ENCODE data around the gene PTPRD. TPM values are rescaled to one million over a fixed set of nuclear protein-coding genes. Genes with fewer than 3 reads are reported as not detected.

Gene PTPRD
- total and polyA plus RNA-seq, 2 of the 4 experiments (the other 2 are of a cell fraction) = 0.07 to 0.18 TPM

DNA sequence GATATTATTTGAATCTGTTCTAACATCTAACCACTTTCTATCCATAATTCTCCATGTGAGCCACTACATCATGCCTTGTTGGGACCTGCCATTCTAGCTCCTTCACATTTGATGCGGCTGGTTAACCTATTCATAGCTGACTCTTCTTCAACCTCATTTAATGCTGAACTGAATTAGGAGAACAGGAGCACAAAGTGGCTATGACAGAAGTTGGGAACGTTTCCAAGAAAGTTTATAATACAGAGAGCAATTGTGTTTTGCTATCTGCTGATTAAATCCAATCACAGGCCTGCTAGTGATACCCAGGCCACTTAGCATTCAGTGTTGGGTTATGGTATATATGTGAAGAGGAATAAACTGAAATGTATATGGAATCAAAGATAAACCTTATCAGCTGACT is 440.3 kb downstream of the PTPRD start:
- Histone ChIP-seq H3K27me3 (ENCODE audit: control insufficient read depth, insufficient read depth, low read length) (no peaks in the 10 kb centered on the region), H4K91ac (ENCODE audit: insufficient read depth, low read depth, low read length) (no peak overlapping the region), H2AK9ac (replicated peaks; ENCODE audit: low read depth, low read length, poor library complexity) (no peak overlapping the region), H4K20me1 (ENCODE audit: insufficient read depth, low read length) (no peaks in the 10 kb centered on the region), H2AFZ (replicated peaks; ENCODE audit: low read length, poor library complexity) (no peak overlapping the region), H3K4me3 (ENCODE audit: insufficient read depth, low read depth, low read length) (no peak overlapping the region), H3K4me2 (ENCODE audit: low read depth, low read length) (no peak overlapping the region), H3K9ac (ENCODE audit: low read depth, low read length) (no peak overlapping the region), H3K9me3 (ENCODE audit: control insufficient read depth, insufficient read depth, low read length) (no peaks in the 10 kb centered on the region), H2BK120ac (ENCODE audit: low read depth, low read length) (no peak overlapping the region), H3K79me1 (ENCODE audit: low read depth in 1 of 2, low read length in 2 of 2) (no peaks in the 10 kb centered on the region), H3K4ac (ENCODE audit: low read depth, low read length) (no peak overlapping the region), H2BK20ac (ENCODE audit: low read depth, low read length) (no peak overlapping the region), H3K27ac (ENCODE audit: insufficient read depth, low read length) (no peak overlapping the region), H2BK5ac (ENCODE audit: low read depth, low read length, poor library complexity, severe bottlenecking) (no peak overlapping the region), H4K8ac (ENCODE audit: low read depth in 2 of 2, low read length in 2 of 2) (no peak overlapping the region), H3K36me3 (ENCODE audit: control insufficient read depth, insufficient read depth, low read length) (no peaks in the 10 kb centered on the region), H3K9me1 (ENCODE audit: insufficient read depth, low read length) (no peaks in the 10 kb centered on the region), H3K18ac (ENCODE audit: low read depth, low read length) (no peak overlapping the region), H2AK5ac (ENCODE audit: low read depth, low read length) (no peak overlapping the region), H3K4me1 (ENCODE audit: control insufficient read depth, insufficient read depth, low read length) (no peaks in the 10 kb centered on the region), H3K14ac (replicated peaks; ENCODE audit: low read depth, low read length) (no peak overlapping the region), H3K23ac (ENCODE audit: low read depth, low read length) (no peak overlapping the region), H2BK15ac (ENCODE audit: low read depth, low read length) (no peak overlapping the region), H3K56ac (ENCODE audit: extremely low read depth, insufficient read depth, low read length) (no peak overlapping the region), H4K5ac (ENCODE audit: low read depth, low read length) (no peak overlapping the region)
- dilution Hi-C loops (cut with HindIII; ENCODE audit: low sequenced_read_pairs, unreplicated experiment) = no loop called here
- ChIA-PET CTCF (no interaction called here), POLR2A (ENCODE audit: unreplicated experiment) (no interaction called here)
- no peak for ATAC-seq (ENCODE audit: low read depth)
- intact Hi-C loops (cut with micrococcal nuclease) = no loop called here
- no peak for DNase-seq
- TF ChIP-seq, protein P1, sequence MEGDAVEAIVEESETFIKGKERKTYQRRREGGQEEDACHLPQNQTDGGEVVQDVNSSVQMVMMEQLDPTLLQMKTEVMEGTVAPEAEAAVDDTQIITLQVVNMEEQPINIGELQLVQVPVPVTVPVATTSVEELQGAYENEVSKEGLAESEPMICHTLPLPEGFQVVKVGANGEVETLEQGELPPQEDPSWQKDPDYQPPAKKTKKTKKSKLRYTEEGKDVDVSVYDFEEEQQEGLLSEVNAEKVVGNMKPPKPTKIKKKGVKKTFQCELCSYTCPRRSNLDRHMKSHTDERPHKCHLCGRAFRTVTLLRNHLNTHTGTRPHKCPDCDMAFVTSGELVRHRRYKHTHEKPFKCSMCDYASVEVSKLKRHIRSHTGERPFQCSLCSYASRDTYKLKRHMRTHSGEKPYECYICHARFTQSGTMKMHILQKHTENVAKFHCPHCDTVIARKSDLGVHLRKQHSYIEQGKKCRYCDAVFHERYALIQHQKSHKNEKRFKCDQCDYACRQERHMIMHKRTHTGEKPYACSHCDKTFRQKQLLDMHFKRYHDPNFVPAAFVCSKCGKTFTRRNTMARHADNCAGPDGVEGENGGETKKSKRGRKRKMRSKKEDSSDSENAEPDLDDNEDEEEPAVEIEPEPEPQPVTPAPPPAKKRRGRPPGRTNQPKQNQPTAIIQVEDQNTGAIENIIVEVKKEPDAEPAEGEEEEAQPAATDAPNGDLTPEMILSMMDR (conservative IDR thresholded peaks at IDR 0.05; ENCODE audit: low read depth, low read length) = no peak
- in situ Hi-C loops (cut with MboI; ENCODE audit: low sequenced_read_pairs) = no loop called here
- no CpG with 5 or more reads among the region's 2 CpGs for WGBS, 2 experiments (ENCODE audit: extremely low coverage in 2 of 2, insufficient read length in 1 of 2)
- BruUV-seq (replicated peaks) = no TSS peak
